ENCODE data around the gene PER3.

GRCh38 chr1:7826363-7826762 lies 42.3 kb downstream of the PER3 start:
- TF ChIP-seq CTCF (IDR thresholded peaks at IDR 0.05) (no peak), POLR2A (IDR thresholded peaks at IDR 0.05) (no peak)

Data from esophagus squamous epithelium (tissue), 4 donors.